Chondrocyte (in vitro differentiated cells): Measurements from ENCODE around the gene KLHDC9. TPM values are rescaled to one million over a fixed set of nuclear protein-coding genes. Genes with fewer than 3 reads are reported as not detected.
"Not testable (repeated sequence)": the region's sequence is repeated elsewhere in the genome, so short reads cannot be mapped to it uniquely, and the experiment has no call there.

Source experiments
- DNase-seq: peaks from one replicate; pipeline ENCODE4 v3.0.0; 2021; ENCODE audit warnings: mixed read lengths, low spot score
- H3K27ac Mint-ChIP-seq: one replicate; pipeline ENCODE4 v1.8.0; 2021; ENCODE audit warnings: mild to moderate bottlenecking, moderate library complexity, mixed read lengths; ENCODE audit not compliant: unreplicated experiment
- H3K27me3 Mint-ChIP-seq: 2 replicates; pipeline ENCODE4 v1.8.0; 2021; ENCODE audit warnings: low read depth, mixed read lengths
- H3K36me3 Mint-ChIP-seq: 2 replicates; pipeline ENCODE4 v1.8.0; 2021; ENCODE audit warnings: low read depth, mixed read lengths
- H3K4me1 Mint-ChIP-seq: 2 replicates; pipeline ENCODE4 v1.8.0; 2021; ENCODE audit warnings: low read depth, mild to moderate bottlenecking, mixed read lengths
- H3K4me3 Mint-ChIP-seq: one replicate; pipeline ENCODE4 v1.8.0; 2021; ENCODE audit warnings: mild to moderate bottlenecking, moderate library complexity, mixed read lengths; ENCODE audit not compliant: unreplicated experiment
- H3K9me3 Mint-ChIP-seq: 2 replicates; pipeline ENCODE4 v1.8.0; 2021; ENCODE audit warnings: low read depth, mixed read lengths
- total RNA-seq: library from RNA; stranded (reverse); gene quantifications from 3 replicates; pipeline ENCODE4 v1.2.1, GENCODE V29; 2021
- TF ChIP-seq, protein P1 (sequence below): fragments of 200-600 bp; sonication (generic); IDR thresholded peaks from 2 replicates; pipeline ENCODE4 v1.5.0; 2021; ENCODE audit warnings: antibody characterized with exemption, mild to moderate bottlenecking, moderate library complexity

KLHDC9 gene
- total RNA-seq, 1 donor from 2014 or later = 1.6 TPM

GRCh38 chr1:161111527-161111926 is 13.4 kb downstream of the KLHDC9 start:
- H3K9me3 Mint-ChIP-seq = no peaks in the 10 kb centered on the region
- no peaks in the 10 kb centered on the region for H3K27me3 Mint-ChIP-seq
- H3K4me3 Mint-ChIP-seq = no peak overlapping the region
- no peak overlapping the region for H3K27ac Mint-ChIP-seq
- peaks cover 38% of the 10 kb centered on the region for H3K4me1 Mint-ChIP-seq
- TF ChIP-seq, protein P1, sequence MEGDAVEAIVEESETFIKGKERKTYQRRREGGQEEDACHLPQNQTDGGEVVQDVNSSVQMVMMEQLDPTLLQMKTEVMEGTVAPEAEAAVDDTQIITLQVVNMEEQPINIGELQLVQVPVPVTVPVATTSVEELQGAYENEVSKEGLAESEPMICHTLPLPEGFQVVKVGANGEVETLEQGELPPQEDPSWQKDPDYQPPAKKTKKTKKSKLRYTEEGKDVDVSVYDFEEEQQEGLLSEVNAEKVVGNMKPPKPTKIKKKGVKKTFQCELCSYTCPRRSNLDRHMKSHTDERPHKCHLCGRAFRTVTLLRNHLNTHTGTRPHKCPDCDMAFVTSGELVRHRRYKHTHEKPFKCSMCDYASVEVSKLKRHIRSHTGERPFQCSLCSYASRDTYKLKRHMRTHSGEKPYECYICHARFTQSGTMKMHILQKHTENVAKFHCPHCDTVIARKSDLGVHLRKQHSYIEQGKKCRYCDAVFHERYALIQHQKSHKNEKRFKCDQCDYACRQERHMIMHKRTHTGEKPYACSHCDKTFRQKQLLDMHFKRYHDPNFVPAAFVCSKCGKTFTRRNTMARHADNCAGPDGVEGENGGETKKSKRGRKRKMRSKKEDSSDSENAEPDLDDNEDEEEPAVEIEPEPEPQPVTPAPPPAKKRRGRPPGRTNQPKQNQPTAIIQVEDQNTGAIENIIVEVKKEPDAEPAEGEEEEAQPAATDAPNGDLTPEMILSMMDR = no peak
- H3K36me3 Mint-ChIP-seq = peaks cover 1% of the 10 kb centered on the region
- DNase-seq = no peak

DNA sequence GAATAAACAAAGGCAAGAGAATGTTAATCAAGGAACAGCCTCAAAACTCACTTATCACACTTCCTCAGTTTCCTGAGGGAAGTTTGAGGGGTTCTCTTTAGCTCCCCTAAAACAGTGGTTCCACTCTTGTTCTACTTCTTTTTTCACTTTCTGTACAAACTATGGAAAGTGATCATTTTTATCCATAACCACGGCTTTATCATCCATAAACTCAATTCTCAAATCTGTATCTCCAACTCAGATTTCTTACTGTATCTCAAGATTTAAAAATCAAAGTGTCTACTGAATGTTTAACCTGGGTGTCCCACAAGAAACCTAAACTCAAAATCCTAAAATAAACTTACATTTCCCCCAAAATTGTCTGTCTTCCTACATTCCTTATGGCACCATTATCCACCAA is 15.8 kb downstream of the KLHDC9 start:
- TF ChIP-seq, protein P1 = no peak
- Mint-ChIP-seq H3K36me3 (peaks cover 1% of the 10 kb centered on the region), H3K4me3 (no peak overlapping the region), H3K9me3 (no peaks in the 10 kb centered on the region), H3K27me3 (no peaks in the 10 kb centered on the region), H3K27ac (no peak overlapping the region), H3K4me1 (peaks cover 52% of the 10 kb centered on the region)
- no peak for DNase-seq

GRCh38 chr1:161114556-161114955 is 16.4 kb downstream of the KLHDC9 start:
- Mint-ChIP-seq H3K27ac (peak overlapping the region; percentile 17), H3K4me1 (peaks cover 59% of the 10 kb centered on the region), H3K27me3 (no peaks in the 10 kb centered on the region), H3K36me3 (peaks cover 1% of the 10 kb centered on the region), H3K4me3 (no peak overlapping the region), H3K9me3 (no peaks in the 10 kb centered on the region)
- no peak for DNase-seq
- TF ChIP-seq, protein P1 = no peak

- Mint-ChIP-seq H3K9me3 (no peaks in the 10 kb centered on the region), H3K4me3 (no peak overlapping the region)
- TF ChIP-seq, protein P1 = no peak
Observed at GRCh38 chr1:161115132-161115711, 17.1 kb downstream of the KLHDC9 start.

GRCh38 chr1:161115961-161116360 is 17.8 kb downstream of the KLHDC9 start:
- H3K9me3 Mint-ChIP-seq, DNase-seq, H3K27me3 Mint-ChIP-seq, H3K36me3 Mint-ChIP-seq: not testable (repeated sequence)
- peak overlapping the region; percentile 90 for H3K4me3 Mint-ChIP-seq
- H3K4me1 Mint-ChIP-seq = peaks cover 67% of the 10 kb centered on the region
- H3K27ac Mint-ChIP-seq = peak overlapping the region; percentile 97

More at GRCh38 chr1:161115132-161115711, 17.1 kb downstream of the KLHDC9 start:
- Mint-ChIP-seq H3K36me3 (peaks cover 3% of the 10 kb centered on the region), H3K4me1 (peaks cover 65% of the 10 kb centered on the region), H3K27me3 (no peaks in the 10 kb centered on the region), H3K27ac (peak overlapping the region; percentile 97)
- no peak for DNase-seq
